Measurements from ENCODE around the gene HYDIN.
"Not testable (repeated sequence)": the region's sequence is repeated elsewhere in the genome, so short reads cannot be mapped to it uniquely, and the experiment has no call there.

- not testable (repeated sequence) for TF ChIP-seq CTCF, POLR2A (IDR thresholded peaks at IDR 0.05)
Measured at GRCh38 chr16:71050307-71050706, 180.2 kb downstream of the HYDIN start.

All from sigmoid colon (tissue), 3 donors.